GM18502 (cell line): Measurements from ENCODE around the gene FXN.

Source experiments
- ATAC-seq: cut with Tn5 transposase; IDR thresholded peaks from one replicate; pipeline ENCODE4 v1.9.1; 2021; ENCODE audit warnings: mild to moderate bottlenecking; ENCODE audit not compliant: unreplicated experiment, poor library complexity

FXN gene

DNA sequence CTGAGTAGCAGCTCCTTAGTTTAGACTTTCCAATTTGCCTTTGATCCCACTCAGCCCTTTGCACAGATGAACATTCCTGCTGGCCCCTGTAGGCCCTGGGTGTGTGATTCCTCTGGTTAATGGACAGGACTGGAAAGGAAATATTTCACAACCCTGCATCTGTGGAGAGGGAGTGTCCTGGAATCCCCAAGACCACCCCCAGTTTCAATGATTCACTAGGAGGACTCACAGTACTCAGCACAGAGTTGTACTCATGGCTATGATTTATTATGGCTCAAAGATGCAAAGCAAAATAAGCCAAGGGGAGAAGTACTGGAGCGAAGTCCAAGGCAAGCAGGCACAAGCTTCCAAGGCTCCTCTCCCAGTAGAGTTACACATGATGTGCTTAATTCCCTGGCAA, 96.1 kb downstream of the FXN start:
- ATAC-seq, result no peak

DNA sequence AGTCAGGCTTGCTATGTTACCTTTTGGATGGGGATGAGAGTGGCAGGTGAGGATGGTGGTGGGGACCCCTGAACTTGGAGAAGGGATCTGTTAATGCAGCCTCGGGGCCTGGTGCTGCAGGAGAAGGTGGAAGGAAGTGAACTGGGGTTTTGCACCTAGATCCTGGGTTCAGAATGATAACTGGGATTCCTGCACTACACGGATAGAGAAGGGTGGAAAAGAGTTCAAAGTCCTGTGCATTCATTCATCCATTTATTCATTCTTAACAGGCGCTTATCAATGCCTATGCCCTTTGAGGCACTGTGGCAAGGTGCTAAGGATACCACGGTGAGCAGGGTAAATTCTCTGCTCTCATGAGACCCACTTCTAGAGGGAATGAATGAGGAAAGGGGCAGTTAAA, 96.8 kb downstream of the FXN start:
- no peak for ATAC-seq

DNA sequence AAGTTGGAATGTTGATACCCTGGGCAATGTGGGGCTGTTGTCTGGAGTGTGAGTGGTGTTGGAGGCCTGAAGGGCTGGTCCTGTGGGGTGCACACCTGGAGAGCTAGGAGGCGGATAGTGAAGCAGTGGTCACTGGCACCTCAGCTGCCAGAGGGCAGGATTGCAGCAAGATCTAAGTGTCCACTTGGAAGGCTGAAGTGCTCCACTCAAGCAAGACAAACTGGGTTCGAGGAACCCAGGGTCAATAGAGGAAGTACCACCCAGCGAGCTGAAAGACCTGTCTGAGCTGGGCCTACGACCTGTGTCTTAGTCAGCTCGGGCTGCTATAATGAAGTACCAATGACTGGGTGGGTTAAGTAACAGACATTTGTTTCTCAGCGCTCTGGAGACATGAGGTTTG, 98.9 kb downstream of the FXN start:
- no peak for ATAC-seq

DNA sequence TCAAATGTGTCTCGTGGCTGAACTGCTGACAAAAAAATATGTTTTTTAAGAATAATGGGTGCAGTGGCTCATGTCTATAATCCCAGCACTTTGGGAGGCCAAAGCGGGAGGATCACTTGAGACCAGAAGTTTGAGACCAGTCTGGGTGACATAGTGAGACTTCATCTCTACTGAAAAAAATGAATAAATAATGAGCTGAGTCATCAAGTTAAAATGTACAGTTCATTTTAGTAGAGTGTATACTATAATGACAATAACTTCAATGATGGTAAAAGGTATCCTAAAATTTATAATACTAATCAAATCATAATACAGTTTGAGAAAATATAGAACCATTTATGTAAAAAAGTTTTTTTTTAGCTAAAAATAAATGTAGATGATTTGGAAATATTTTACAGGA, 100.6 kb downstream of the FXN start:
- no peak for ATAC-seq

DNA sequence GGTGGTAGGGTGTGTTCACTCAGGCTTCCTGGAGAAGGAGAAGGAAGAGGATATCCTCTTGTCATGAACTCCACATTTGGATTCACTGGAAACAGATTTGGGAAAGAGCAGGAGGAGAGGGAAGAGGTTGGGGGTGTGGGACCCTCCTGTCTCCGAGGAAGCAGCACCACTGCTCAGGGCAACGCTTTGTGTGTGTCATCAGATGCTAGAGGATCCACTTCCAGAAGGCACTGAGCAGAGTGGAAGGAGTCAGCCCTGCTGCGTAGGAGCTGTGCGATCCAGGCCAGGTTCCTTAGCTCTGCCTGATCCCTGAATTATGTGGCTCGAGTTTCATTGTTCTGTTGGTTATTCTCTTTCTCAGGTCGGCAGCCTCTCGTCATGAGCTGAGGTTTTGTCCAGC, 101.2 kb downstream of the FXN start:
- ATAC-seq, result no peak

DNA sequence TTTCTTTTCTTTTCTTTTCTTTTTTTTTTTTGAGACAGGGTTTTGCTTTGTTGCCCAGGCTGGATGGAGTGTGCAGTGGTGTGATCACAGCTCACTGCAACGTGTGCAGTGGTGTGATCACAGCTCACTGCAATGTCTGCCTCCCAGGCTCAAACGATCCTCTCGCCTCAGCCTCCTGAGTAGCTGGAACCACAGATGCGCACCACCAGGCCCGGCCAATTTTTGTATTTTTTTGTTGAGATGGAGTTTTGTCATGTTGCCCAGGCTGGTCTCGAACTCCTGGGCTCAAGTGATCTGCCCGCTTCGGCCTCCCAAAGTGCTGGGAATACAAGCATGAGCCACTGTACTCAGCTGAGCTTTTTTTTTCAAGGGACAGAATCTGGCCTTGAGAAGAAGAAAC, 101.8 kb downstream of the FXN start:
- no peak for ATAC-seq

DNA sequence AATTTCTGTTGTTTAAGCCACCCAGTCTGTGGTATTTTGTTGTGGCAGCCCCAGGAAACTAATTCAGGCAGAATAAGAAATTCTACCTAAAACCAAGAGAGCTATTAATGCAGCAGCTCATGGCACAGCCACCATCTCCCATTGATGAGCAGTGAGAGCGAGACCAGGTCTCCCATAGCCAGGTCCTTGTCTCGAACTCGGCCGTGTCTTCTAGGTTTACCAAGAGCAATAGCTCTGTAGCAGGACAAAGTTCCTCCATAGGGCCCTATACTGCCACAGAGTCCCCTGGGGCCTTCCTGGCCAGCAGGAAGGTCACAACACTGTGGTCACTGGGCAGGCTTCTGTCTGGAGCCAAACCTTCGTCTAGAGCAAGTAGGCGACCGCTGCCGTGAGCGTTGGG, 104.0 kb downstream of the FXN start:
- no peak for ATAC-seq

DNA sequence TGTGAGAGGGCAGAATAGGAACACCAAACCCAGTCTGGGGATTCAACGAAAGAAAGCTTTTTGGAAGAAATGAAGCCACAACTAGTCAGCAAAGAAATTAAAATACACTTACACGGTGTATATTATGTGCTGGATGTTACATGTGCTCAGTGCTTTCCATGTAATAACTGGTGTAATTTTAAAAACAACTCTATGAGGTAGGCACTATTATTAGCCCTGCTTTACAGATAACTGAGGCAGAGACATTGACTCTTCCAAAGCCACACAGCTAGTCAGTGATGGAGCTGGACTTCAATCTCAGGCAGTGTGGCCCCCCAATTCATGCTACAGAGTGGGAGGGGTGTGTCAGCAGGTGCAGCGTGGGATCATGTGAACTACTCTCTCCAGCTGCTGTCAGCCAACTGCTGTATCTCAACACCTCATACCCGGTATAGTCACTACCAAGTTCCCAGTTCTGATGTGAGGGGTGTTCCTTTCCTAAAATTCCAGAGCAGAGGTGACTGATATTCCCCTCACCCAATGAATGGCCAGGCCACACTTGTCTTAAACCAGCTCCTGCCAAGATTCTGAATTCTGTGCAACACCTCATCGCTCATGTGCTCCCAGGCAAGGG, 104.7 kb downstream of the FXN start:
- no peak for ATAC-seq

DNA sequence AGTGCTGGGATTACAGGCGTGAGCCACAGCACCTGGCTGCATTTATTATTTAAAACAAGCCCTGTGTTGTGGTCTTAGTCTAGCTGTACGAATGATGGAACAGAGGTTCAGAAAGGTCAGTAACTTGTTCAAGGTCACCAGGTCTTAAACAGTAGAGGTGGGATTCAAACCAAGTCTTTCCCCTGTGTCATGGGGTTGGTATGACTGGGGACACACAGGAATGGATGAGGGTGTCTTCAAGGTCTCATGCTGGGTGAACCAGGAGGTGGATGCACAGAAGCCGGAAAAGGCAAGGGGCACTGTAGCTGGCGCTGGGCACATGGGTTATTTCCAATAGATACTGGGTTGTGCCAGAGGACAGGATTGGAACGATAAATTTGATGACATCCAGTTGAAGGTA, 106.3 kb downstream of the FXN start:
- ATAC-seq, result no peak

DNA sequence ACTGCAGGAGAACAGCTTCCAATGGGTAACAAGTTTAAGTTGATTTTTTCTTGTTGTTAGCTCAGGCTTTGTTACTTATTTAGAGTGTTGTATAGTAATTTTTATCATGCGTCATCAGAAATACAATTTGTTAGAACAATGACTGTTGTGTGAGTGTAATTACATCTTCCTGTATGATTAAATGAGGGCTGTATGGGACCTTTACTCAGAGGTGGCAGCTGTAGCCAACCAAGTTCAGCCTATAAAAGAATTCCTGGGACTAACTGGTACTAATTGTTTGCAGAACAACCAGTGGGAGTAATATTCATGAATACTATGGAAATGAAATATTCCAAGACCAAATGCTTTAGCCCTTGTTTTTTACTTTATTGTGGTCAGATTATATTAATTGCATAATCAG, 107.7 kb downstream of the FXN start:
- ATAC-seq, result no peak

DNA sequence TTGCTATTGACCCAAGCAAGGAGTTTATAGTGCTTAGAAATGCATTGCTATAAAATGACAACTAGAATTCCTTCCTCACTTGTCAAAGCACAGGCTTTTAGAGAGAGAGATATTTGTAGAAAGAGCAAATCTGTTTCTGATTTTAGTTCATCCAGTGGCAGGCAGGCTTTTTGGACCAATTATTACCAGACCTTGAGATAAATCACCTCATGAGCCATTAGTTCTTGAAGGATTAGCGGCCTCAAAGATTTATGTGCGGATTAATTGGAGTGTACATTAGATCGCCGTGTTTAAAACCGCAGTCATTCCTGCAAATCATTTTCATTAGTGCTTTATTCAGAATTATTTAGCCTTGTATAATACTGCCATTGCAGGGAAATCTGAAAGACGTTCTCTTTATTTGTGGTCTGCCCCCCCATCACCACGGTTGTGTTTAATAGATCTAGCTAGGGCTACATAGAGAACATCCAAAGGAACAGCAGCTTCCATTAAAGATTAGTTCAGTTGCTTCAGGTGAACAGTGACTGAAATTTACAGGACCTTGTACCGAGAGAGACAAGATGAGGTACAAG, 109.7 kb downstream of the FXN start:
- no peak for ATAC-seq

DNA sequence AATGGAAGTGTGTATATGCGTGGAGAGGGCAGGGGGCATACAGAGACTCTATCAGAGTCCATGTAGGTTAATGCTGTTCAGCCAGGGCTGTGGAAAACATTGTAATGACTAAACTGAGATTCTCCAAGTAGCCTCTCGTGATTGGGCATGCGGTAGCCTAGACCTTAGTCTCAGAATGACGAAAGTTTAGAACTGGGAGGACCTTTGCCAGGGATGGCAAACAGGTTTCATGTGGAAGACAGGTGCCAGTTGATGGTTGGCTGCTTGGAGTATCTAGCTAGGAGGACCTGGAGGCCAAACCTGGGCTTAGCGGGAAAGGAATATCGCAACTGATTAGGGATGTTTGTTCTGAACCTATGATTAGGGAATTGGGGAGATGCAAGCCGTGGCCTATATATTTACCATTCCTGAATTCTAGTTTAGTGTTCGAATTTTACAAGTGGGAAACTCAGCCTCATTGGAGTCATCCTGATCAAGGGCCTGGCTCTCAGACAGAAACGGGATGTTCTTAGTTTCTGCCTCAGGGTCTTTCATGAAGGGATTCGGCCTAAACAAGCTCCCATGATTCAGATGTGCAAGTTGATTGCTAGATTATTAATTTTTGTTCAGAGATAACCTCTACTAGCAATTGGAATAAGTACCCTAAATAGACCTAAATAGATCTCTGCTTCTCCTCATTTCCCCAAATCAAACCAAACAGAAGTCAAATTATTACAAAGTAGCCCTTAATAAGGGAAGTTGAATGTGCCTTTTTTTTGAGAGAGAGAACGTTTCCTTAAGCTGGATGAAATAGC, 111.7 kb downstream of the FXN start:
- no peak for ATAC-seq

DNA sequence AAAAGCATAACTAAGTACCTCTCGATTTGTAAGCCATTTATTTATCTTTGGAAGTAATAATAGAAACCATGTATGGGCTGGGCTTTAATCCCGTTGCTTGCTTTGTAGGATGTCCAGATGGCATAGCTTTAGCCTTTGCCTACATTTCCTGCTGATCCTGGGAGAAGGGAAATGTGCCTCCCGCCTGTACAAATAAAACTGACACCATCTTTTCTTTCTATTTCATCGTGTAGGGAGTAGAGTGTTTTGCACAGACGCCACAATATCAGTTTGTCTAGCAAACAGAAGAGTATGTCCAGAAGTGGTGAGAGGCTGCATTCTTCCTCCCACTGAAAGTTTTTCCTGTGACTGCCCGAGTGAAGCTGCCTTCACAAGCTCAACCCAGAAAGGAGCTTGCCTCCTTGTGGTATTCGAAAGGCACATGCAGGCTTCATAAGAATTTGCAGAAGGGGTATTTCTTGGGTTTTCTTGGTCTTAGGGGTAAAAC, 113.8 kb downstream of the FXN start:
- no peak for ATAC-seq
